Central memory CD4-positive, alpha-beta T cell (primary cell): Measurements from ENCODE around the gene TRANK1.
"Not testable (repeated sequence)": the region's sequence is repeated elsewhere in the genome, so short reads cannot be mapped to it uniquely, and the experiment has no call there.

ENCODE experiments used
- DNase-seq: peaks from one replicate; pipeline ENCODE4 v3.0.0; 2022

The TRANK1 gene

DNA sequence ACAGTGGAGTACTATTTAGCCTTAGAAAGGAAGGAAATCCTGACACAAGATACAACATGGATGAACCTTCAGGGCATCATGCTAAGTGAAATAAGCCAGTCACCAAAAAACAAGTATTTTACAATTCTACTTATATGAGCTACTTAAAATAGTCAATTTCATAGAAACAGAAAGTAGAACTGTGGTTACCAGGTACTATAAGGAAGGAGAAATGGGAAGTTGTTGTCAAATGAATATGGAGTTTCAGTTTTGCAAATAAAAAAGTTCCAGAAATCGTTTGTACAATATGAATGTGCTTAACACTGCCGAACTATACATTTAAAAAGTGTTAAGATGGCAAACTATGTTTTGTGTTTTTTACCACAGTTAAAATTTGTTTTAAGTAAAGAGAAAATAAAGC lies 26.8 kb downstream of the TRANK1 start:
- DNase-seq = no peak

DNA sequence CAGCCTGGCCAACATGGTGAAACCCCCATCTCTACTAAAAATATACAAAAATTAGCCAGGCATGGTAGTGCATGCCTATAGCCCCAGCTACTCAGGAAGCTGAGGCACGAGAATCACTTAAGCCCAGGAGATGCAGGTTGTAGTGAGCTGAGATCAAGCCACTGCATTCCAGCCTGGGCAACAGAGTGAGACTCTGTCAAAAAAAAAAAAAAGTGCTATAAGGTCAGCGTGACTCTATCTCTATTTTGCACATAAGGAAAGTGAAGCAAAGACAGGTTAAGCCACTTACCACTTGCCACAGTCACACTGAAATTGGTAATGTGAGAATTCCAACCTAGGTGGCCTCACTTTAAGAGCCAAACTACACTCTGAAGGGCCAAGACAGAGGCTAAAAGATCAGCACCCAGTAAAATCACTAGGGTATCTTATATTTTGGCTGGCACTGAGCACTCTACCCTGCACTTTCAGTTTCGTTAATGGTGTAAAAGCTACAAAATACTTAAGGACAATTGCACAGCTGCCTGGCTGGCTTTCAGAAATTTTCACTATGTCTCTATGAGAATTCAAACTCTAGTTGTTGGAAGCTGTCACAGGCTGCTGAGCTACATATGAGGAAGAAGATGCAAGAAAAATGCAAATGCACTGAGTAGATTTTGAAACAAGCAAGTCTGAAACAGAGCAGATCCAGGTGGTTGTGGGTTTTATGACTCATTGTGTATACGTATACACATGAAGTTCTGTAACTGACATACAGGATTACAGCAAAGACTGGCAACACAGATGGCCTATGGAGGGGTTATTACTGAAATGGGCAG lies 32.7 kb downstream of the TRANK1 start:
- peak; percentile 68 for DNase-seq

DNA sequence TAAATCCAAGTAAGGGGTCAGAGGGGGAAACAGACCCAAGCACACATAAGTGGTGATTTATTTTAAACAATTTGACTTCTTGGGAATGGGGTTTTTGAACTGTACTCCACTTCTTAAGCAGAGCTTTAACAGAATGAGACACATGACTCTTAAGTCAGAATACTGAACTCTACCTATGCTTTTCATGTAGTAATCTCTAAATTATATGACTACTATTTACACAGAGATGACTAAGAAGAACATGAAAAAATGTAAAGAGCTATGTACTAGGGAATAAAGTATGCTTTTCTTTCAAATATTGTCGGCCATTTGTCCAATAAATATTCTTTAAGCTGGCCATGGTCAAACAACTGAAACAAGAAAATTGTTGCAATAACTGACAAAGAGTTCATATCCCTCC lies 35.2 kb downstream of the TRANK1 start:
- DNase-seq = no peak

DNA sequence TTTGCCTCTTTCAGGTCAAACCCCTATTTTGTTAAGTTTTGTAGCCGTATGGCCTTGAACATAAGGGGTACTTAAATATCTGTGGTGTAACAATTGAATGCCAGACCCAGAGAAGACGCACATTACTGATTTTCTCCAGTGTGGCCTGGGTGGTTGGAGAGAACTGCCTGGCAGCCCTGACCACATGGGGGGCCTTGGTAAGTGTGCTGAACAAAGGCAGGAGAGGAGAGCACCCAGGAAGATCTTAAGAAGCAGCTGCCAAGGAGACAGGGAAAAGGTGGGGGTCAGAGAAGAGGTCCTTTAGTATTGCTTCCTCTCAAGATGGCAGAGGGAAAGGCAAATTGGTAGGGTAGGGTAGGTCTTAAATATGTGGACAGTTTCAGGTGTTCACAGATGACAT lies 35.7 kb downstream of the TRANK1 start:
- DNase-seq = no peak

DNA sequence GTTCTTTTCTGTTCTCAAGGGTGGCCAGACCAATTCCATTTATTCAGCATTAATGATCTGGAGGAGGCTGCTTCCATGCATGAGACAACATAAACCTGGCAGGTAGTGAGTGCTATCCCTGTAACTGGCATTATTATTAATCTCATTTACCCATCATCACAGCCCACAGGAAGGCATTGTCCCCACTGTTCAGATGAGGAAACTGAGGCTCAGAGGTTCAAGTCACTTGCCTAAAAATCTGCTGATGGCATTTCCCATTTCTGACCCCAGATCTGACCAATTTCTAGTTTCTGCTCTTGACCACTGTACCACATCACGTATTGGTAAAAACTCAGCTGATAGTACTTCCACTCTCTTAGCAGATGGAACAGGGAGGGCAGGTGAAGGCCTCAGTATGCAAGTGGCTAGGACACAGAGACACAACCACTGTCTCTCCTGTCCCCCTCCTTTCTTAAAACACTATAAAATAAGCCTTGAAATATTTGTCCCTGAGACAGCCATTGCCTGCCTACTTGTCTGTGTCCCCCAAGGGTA lies 36.1 kb downstream of the TRANK1 start:
- DNase-seq = no peak

DNA sequence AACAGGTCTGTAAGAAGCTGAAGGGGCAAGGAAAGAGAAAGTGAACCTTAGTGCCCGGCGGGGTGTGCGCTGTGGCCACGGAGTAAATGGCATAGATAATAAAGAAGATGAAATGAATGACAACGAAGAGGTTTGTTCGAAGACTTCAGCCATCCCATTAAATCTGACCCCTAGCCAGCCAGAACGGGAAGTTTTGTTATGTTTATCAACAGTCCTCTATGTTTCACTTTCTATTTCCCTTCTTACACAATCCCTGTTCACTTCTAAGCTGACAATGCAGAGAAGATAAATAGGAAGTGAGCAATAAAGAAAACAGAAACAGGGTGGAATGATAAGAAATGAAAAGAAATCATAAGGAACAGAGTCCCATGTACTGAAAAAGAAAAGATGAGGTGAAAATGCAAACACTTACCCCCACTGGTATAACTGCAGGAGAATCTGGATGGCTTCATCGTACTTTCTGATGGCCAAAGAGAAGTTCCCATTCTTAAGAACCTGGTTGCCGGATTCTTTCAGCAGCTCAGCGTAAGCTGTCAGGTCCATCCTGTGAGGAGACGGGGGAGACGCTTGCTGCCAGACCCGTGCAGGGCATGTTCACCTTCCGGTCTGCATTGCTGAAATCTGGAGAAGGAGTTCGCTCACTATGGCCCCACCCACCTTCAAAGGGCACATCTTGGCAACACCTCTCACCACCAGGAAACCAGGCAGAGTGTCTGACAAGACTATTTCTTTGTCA lies 36.8 kb downstream of the TRANK1 start:
- DNase-seq = peak; percentile 73

DNA sequence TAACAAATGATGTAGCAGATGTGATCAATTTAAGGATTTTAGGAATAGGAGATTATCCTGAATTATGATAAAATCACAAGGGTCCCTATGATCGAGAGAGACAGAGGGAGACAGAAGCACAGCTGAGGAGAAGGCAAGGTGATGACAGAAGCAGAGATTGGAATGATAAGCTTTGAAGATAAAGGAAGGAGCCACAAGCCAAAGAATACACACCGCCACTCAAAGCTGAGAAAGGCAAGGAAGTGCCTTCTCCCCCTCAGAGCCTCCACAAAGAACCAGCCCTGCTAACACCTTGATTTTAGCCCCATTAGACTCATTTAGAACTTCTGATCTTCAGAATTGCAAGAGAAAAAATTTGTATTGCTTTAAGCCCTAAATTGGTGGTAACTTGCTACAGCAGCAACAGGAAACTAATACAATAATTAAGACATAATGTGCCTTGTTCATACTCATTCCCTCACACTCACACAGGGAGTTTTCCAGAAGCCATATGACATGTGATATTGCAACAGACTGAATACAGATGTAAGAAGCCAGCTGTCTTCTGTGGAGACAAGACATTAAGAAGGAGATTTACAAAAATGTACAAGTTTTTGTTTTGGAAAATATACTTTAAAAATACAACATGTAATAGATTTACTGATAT lies 38.2 kb downstream of the TRANK1 start:
- peak; percentile 44 for DNase-seq

DNA sequence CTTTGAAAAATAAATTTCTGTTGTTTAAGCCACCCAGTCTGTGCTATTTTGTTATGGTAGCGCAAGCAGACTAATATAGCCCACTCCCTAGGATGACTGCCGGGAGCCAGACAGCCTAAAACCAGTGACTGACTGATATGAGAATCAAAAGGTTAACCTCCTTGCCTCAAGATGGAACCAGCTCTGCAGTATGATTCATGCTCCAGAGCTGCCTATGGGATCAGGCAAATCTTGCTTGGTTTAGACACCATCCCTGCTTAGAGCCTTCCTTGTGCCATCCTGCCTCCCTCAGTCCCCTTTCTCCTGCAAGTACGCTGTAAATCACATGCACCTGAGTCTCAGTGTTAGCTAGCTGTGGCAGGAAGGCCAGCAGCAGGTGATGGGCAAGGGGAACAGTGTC lies 39.3 kb downstream of the TRANK1 start:
- no peak for DNase-seq

DNA sequence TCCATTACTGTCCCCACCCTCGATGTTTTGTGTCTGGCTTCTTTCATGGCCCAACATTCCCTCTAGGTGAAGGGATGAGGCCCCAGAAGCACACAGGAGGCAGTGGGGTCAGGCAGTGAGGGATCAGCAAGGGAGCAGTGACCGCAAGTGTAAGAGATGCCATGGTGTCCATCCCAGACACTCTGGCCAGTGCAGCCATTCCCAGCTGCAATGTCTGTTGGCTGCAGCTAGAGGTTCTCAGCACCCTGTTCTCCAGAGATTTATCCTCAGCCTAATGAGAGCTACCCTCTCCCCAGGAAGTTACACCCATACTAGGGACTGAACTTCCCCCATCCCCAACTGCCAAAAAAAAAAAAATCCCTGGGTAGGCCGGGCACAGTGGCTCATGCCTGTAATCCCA lies 40.2 kb downstream of the TRANK1 start:
- no peak for DNase-seq

DNA sequence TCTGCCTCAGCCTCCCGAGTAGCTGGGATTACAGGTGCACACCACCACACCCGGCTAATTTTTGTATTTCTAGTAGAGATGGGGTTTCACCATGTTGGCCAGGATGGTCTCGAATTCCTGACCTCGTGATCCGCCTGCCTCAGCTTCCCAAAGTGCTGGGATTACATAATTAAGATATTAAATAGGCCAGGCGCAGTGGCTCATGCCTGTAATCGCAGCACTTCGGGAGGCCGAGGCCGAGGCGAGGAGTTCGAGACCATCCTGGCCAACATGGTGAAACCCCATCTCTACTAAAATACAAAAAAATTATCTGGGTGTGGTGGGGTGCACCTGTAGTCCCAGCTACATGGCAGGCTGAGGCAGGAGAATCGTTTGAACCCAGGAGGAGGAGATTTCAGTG lies 40.8 kb downstream of the TRANK1 start:
- not testable (repeated sequence) for DNase-seq

DNA sequence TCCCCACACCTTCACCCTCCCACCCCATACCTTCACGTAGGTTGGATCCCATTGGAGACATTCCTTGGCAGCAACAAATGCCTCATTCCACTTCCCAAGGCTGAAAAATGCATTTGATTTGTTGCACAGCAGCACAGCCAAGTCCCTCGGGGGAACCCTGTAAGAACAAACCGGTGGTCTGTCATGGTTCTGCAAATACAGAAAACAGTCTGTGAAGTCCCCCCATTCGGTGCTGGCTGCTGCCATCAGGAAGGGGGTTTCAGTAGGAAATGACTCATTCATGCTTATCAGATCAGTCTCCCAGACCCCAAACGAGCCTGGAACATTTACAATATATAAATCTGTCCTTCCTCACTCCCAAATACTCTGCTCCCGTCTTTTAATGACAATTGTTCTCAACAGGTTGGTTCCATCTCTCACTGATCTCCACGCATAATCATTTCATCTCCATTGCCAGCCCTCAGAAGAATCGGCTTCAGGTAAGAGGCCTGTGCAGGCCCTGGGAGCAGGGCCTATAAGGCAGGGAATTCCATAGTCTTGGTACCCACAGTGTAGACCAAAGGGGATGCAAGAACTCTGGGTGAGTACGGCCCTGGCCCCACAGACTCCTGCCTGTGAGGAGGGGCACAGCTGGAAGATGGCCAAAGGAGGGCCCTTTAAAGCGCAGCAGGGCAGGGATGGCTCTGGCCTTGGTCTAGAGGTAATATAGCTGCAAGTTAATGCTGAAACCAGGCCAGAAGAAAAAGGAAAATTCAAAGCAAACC lies 41.6 kb downstream of the TRANK1 start:
- no peak for DNase-seq

DNA sequence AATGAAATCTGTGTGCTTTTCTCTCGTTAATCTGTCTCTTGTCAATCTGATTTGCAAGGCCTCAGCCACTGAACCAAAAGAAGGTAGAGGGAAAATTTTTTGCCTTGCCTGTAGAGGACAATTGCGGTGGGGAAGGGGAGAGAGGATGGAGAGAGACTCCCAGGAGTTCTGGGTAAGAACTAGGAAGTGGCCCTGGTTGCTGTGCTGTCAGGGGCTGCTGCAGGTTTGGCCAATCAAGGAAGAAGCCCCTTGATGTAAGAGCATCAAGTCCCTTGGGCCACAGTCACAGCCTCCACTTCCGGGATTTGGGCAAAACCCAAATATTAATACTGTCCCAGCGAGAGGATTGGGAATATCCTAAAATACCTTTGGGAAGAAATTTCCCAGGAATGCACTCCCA lies 43.3 kb downstream of the TRANK1 start:
- no peak for DNase-seq

DNA sequence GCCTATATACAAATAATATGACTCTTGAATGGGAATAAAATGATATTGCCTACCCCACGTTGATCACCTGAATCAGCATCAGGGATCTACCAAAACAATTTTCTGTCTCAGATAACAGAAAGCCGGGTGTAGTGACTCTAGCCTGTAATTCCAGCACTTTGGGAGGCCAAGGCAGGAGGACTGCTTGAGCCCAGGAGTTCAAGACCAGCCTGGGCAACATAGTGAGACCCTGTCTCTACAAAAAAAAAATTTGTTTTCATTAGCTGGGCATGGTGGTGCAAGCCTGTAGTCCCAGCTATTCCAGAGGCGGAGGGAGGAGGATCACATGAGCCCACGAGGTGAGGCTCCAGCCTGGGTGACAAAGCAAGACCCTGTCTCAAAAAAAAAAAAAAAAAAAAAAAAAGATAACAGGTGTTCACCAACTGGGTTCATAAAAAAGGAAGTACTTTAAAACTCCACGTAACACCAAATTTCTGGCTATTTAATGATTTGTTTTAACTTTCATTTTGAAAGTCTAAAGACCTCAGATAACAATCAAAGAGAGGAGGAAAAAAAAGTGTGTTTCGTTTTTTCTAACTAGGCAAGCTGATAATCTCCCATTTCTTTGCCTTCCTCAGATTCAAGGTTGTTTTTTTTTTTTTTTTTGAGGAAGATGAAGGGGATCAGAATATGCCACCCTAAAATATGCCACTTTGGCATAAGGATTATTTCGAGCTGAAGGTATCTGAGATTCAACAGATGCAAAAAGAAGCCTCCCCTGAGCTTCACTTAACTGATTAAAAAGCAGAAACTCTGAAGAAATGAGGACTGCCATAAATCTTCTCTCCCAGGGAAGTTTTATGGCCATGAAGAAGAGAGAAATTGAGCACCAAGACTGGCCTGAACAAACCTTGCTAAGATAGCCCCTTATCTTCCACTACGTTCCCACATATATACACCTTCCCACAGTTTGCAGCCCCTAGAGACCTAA lies 44.1 kb downstream of the TRANK1 start:
- DNase-seq = peak; percentile 46

DNA sequence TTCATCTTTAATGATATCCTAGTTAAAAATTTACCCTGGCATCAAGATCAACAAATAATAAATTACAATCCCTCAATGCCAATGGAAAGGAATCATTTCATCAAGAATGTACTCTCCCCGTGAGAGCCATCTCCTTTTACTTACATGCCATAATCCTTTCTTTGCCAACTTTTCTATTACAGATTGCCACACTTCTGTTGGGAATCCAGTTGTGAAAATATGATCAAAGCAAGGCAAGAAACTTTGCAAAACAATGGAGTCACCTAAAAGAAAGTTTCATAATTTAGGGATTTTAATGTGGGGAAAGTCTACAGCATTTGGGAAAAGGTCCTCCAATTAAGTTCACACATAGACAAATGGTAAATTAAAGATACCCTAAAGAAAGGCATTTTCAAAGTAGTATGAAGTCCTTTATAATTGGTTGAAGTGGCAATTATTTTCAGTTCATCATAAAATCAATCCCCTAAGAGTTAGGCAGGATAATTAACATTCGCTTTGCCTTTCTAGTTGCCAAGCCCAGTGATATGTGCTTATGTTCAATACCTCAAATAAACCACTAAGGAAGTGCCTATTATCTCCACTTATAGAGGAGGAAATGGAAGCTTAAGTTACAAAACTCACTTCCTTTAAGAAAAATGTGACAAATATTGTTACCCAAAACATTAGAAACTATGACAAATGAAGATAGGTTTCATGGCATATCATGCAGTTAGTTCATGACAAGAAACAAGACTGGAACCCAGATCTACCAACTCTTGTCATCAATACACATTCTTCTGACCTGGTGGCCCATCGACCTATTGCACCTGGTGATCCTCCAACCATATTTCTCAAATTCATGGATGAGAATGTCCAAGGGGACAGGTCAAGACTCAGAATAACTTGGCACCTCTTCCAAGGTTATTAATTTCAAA lies 49.1 kb downstream of the TRANK1 start:
- DNase-seq = peak; percentile 12

DNA sequence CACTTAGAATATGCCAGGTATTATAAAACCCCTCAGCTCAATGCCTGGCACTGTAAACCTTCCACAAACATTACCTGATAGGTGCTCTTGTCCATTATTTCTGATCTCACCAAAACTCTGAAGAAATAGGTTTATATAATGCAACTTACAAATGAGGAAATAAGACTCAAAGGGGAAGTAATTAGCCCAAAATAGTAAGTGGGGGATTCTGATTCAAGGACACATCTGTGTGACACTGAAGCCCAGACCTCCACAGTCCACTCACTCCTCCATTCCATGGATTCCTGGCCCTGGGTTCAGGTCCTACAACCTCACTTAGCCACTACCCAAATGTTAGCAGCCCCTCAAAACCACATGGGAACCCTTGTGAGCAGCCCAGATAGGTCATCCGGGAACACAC lies 49.9 kb downstream of the TRANK1 start:
- no peak for DNase-seq

DNA sequence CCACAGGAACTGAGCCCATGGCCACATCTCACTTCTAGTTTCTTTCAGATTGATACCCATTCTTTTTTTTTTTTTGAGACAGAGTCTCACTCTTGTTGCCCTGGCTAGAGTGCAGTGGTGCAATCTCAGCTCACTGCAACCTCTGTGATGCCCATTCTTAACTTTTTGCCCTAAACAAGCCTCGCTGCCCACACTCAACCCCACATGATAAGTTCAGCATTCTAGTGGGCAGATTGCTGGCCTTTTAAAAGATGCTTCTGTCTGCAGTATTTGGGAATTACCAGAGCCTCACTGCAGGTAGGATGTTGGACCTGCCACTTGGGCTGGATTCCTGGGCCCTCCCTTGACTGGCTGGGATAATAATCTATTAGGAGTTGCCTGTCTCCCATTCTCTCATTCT lies 51.0 kb downstream of the TRANK1 start:
- DNase-seq = no peak

DNA sequence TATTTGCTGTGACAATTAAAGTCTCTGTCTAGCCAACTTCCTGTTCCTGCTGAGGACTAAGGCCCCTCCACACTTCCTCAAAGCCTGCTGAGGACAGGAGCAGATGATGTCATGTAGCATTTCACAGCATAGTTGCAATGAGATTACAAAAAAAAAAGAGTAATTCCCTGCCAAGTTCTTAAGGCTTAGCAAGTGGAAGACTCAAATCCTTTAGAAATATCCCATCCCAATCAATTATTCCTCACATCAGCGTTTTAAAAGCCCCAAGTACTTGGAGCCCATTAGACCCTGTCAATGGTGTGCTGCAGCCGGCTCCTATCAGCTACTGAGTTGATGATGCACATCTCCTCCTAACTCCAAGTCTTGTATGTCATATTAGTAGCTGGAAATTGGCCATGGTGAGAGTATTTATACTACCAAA lies 51.7 kb downstream of the TRANK1 start:
- peak; percentile 75 for DNase-seq

DNA sequence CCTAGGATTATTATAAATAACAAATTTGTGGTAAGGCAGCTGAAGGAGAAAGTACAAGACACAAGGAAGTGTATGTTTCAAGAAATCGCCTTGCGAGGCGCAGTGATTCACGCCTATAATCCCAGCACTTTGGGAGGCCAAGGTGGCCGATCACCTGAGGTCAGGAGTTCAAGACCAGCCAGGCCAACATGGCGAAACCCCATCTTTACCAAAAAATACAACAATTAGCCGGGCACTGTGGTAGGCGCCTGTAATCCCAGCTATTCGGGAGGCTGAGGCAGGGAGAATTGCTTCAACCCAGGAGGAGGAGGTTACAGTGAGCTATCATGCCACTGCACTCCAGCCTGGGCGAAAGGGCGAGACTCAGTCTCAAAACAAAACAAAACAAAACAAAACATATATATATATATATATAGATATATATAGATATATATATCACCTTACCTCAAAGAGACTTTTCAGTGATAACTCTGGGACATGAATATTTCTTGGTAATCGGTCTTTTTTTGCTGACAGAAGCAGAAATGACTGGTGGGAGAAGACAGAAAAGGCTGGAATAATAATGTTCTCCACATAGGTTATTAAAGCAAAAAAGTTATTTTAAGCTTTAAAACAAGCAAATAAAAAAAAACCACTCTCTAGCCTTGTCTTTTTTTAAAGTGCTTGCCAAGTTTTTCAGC lies 52.3 kb downstream of the TRANK1 start:
- DNase-seq = no peak

DNA sequence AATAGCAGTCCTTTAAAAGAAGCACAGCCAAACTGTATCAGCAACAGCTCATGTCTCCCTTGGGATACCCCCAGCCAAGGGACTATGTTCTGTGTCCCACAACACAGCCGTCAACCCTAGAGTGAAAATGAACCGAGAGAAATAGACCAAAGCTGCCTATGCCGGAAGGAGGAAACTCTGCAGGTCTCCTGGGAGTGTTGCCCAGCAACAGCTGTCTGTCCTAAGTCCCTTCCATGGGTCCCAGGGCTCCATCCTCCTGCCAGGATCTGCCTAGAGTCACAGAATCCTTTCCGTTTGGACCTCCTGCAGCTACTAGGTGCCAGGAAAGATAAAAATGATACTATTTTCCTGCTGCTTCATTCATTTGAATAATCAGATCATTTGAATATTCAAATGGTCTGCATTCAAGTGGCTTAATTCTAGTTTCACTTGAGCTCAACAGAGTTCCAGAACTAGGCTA lies 53.1 kb downstream of the TRANK1 start:
- no peak for DNase-seq

DNA sequence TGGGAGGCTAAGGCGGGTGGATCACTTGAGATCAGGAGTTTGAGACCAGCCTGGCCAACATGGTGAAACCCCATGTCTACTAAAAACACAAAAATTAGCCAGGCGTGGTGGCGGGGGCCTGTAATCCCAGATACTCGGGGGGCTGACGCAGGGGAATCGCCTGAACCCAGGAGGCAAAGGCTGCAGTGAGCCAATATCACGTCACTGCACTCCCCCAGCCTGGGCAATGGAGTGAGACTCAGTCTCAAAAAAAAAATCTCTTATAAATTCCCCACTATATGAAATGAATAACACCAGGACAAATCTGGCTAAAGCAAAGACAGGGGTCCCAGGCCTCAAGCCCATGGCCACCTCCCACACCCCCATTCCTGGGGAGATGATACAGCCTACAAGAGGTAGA lies 53.8 kb downstream of the TRANK1 start:
- DNase-seq = not testable (repeated sequence)
